ENCODE results near the gene GATM.

The GATM gene

DNA sequence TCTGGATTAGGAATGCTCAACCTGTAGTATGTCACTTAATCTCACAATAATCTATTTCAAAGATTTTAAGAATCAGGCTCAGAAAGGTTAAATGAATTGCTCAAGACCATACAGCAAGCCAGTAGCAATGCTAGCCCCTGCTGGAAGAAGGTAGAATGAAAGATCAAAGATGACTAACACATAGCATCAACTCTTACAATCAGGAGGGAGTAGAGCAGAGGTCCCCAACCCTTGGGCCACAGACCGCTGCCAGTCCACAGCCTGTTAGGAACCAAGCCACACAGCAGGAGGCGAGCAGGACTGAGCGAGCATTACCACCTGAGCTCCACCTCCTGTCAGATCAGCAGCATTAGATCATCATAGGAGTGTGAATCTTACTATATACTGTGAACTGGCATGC lies 15.5 kb upstream of the GATM start:
- Histone ChIP-seq H3K56ac (ENCODE audit: low read length) (no peak overlapping the region), H3K36me3 (ENCODE audit: control insufficient read depth, insufficient read depth, low read length) (no peaks in the 10 kb centered on the region), H3K79me2 (ENCODE audit: control insufficient read depth, insufficient read depth, low read length) (no peaks in the 10 kb centered on the region), H3K18ac (ENCODE audit: low read length) (no peak overlapping the region), H3K79me1 (ENCODE audit: low read length) (no peaks in the 10 kb centered on the region), H3K4me3 (ENCODE audit: low read length) (no peak overlapping the region), H4K5ac (ENCODE audit: low read length) (no peak overlapping the region), H3K4ac (ENCODE audit: low read depth, low read length) (no peak overlapping the region), H3K27ac (ENCODE audit: low read depth, low read length) (no peak overlapping the region), H2BK5ac (ENCODE audit: low read length) (no peak overlapping the region), H3K4me2 (ENCODE audit: low read length) (no peak overlapping the region), H2AK5ac (ENCODE audit: low read length) (no peak overlapping the region), H2BK15ac (replicated peaks; ENCODE audit: low read depth) (no peak overlapping the region), H3K23ac (ENCODE audit: low read length) (no peak overlapping the region), H3K4me1 (ENCODE audit: control insufficient read depth, low read depth, low read length) (no peaks in the 10 kb centered on the region), H2BK120ac (ENCODE audit: low read depth, low read length) (no peak overlapping the region), H3K27me3 (ENCODE audit: insufficient read depth, low read length, poor library complexity) (no peaks in the 10 kb centered on the region), H3K9ac (ENCODE audit: low read length) (no peak overlapping the region), H4K8ac (ENCODE audit: low read depth, low read length) (no peak overlapping the region)
- no CpG with 5 or more reads among the region's 3 CpGs for whole genome bisulfite sequencing (ENCODE audit: extremely low coverage, insufficient coverage, low lambda C conversion rate)
- DNase-seq = peak; percentile 73

DNA sequence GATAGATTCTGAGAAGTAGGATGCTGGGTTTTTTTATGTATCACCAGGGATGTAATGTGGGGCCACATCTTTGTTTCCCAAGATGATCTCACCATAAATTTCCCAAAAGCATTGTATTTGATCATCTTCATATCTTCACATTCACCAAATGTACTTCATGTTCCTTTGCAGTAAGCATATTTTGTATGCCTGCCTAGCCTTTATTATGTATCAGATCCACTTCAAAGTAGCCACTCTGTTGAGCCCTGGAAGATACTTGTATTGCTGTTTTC lies 14.2 kb upstream of the GATM start:
- H2BK5ac ChIP-seq (ENCODE audit: low read length) = no peak overlapping the region
- H3K36me3 ChIP-seq (ENCODE audit: control insufficient read depth, insufficient read depth, low read length) = no peaks in the 10 kb centered on the region
- H3K4me1 ChIP-seq (ENCODE audit: control insufficient read depth, low read depth, low read length) = no peaks in the 10 kb centered on the region

DNA sequence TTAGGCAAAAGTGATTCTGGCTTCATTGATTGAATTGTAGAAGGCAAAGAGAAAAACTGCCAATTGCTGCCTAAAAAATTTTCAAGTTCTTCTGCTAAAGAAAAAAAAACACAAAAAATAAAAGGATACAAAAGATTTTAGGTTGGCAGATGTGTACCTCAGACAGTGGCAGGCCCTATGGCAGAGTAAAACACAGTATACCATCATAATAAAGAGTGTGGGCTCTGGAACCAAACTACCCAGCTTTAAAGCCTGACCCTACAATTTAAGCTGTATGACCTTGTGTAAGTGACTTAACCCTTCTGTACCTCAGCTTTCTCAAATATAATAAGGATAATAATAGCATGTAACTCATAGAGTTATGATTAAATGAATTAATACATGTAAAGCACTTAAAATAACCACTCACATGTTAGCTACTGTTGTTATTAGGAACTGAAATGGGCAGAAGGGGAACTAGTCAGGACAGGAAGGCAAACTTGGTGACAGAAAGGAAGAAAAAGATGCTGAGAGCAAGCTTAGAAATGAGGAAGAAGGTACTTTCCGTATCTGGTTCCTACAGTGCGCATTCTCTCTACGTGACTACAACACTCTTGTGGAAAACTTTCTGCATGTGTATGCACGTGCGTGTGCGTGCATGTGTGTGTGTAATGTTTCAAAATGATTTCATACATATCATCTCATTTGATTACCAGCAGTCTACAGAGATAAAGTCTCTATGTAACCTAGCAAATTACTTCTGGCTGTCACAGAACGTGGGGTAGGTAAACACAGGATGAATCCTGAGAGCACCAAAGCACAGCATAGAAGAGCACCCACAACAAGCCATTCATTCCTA lies 13.6 kb upstream of the GATM start:
- Histone ChIP-seq H4K5ac (ENCODE audit: low read length) (no peak overlapping the region), H3K18ac (ENCODE audit: low read length) (no peak overlapping the region), H3K4ac (ENCODE audit: low read depth, low read length) (no peak overlapping the region), H2BK15ac (replicated peaks; ENCODE audit: low read depth) (no peak overlapping the region), H3K4me1 (ENCODE audit: control insufficient read depth, low read depth, low read length) (no peaks in the 10 kb centered on the region), H3K4me3 (ENCODE audit: low read length) (no peak overlapping the region), H2BK120ac (ENCODE audit: low read depth, low read length) (no peak overlapping the region), H3K4me2 (ENCODE audit: low read length) (no peak overlapping the region), H3K79me1 (ENCODE audit: low read length) (no peaks in the 10 kb centered on the region), H3K79me2 (ENCODE audit: control insufficient read depth, insufficient read depth, low read length) (no peaks in the 10 kb centered on the region), H3K9ac (ENCODE audit: low read length) (no peak overlapping the region), H2AK5ac (ENCODE audit: low read length) (no peak overlapping the region), H3K23ac (ENCODE audit: low read length) (no peak overlapping the region), H4K8ac (ENCODE audit: low read depth, low read length) (no peak overlapping the region), H3K56ac (ENCODE audit: low read length) (no peak overlapping the region), H3K27ac (ENCODE audit: low read depth, low read length) (no peak overlapping the region), H3K27me3 (ENCODE audit: insufficient read depth, low read length, poor library complexity) (no peaks in the 10 kb centered on the region), H3K36me3 (ENCODE audit: control insufficient read depth, insufficient read depth, low read length) (no peaks in the 10 kb centered on the region), H2BK5ac (ENCODE audit: low read length) (no peak overlapping the region)
- no peak for DNase-seq
- no CpG with 5 or more reads among the region's 7 CpGs for WGBS (ENCODE audit: extremely low coverage, insufficient coverage, low lambda C conversion rate)

More for the DNA sequence above, 14.2 kb upstream of the GATM start:
- no peak overlapping the region for H3K56ac ChIP-seq (ENCODE audit: low read length)
- H4K8ac ChIP-seq (ENCODE audit: low read depth, low read length) = no peak overlapping the region
- no peak overlapping the region for H4K5ac ChIP-seq (ENCODE audit: low read length)
- no peaks in the 10 kb centered on the region for H3K27me3 ChIP-seq (ENCODE audit: insufficient read depth, low read length, poor library complexity)
- H3K18ac ChIP-seq (ENCODE audit: low read length) = no peak overlapping the region
- H3K9ac ChIP-seq (ENCODE audit: low read length) = no peak overlapping the region
- no peak overlapping the region for H3K4me3 ChIP-seq (ENCODE audit: low read length)
- H3K4ac ChIP-seq (ENCODE audit: low read depth, low read length) = no peak overlapping the region
- no peak overlapping the region for H2BK15ac ChIP-seq (replicated peaks; ENCODE audit: low read depth)
- no peak overlapping the region for H2AK5ac ChIP-seq (ENCODE audit: low read length)
- H2BK120ac ChIP-seq (ENCODE audit: low read depth, low read length) = no peak overlapping the region
- no peaks in the 10 kb centered on the region for H3K79me1 ChIP-seq (ENCODE audit: low read length)
- DNase-seq = no peak
- H3K4me2 ChIP-seq (ENCODE audit: low read length) = no peak overlapping the region
- no peak overlapping the region for H3K27ac ChIP-seq (ENCODE audit: low read depth, low read length)
- H3K23ac ChIP-seq (ENCODE audit: low read length) = no peak overlapping the region
- H3K79me2 ChIP-seq (ENCODE audit: control insufficient read depth, insufficient read depth, low read length) = no peaks in the 10 kb centered on the region

DNA sequence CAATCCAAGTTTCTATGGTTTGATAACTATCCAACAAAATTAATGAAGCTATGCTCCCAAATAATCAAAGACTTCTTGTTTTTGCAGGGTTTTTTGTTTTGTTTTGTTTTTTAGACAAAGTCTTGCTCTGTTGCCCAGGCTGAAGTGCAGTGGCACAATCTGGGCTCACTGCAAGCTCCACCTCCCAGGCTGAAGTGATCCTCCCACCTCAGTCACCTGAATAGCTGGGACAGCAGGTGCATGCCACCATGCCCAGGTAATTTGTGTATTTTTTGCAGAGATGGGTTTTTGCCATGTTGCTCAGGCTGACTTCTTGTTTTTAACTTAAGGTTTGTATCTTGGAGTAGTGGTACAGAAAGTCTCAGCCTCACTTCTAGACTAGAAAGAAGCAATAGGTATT lies 11.0 kb upstream of the GATM start:
- Histone ChIP-seq H3K18ac (ENCODE audit: low read length) (no peak overlapping the region), H3K9ac (ENCODE audit: low read length) (no peak overlapping the region), H3K27me3 (ENCODE audit: insufficient read depth, low read length, poor library complexity) (no peaks in the 10 kb centered on the region), H3K56ac (ENCODE audit: low read length) (no peak overlapping the region), H3K4me1 (ENCODE audit: control insufficient read depth, low read depth, low read length) (no peaks in the 10 kb centered on the region), H3K4me2 (ENCODE audit: low read length) (no peak overlapping the region), H3K4me3 (ENCODE audit: low read length) (no peak overlapping the region), H2BK120ac (ENCODE audit: low read depth, low read length) (no peak overlapping the region), H3K4ac (ENCODE audit: low read depth, low read length) (no peak overlapping the region), H2BK15ac (replicated peaks; ENCODE audit: low read depth) (no peak overlapping the region), H3K36me3 (ENCODE audit: control insufficient read depth, insufficient read depth, low read length) (no peaks in the 10 kb centered on the region), H3K79me1 (ENCODE audit: low read length) (no peaks in the 10 kb centered on the region), H3K23ac (ENCODE audit: low read length) (no peak overlapping the region), H3K79me2 (ENCODE audit: control insufficient read depth, insufficient read depth, low read length) (no peaks in the 10 kb centered on the region), H4K5ac (ENCODE audit: low read length) (no peak overlapping the region), H2AK5ac (ENCODE audit: low read length) (no peak overlapping the region), H4K8ac (ENCODE audit: low read depth, low read length) (no peak overlapping the region), H3K27ac (ENCODE audit: low read depth, low read length) (no peak overlapping the region), H2BK5ac (ENCODE audit: low read length) (no peak overlapping the region)
- no peak for DNase-seq

DNA sequence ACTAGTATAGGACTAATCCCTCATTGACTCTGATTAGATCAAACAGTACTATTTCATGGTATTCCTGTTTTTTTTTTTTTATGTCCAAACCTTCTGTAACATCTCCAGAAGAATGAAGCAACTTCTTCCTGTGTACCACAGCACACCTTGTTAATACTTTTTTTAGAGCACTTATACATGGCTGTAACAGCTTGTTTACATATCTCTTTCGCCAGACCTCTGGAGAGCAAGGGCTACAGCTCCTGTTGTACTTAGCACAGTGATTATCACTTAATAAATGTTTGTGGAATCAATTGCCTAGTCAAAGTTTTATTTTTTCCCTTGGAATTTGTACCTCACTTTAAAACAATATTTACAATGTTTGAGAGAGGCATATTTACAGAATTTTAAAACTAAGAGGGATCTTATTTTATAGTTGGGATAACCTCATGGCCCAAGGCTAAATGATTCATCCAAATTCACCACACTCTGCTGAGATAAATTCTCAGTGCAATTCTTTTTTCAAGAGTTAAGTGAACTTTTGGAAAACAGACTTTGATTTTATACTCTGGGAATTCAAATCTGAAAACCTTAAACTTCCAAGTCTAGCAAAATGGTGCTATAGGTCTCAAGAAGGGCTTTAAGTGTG lies 9.2 kb upstream of the GATM start:
- Histone ChIP-seq H3K79me2 (ENCODE audit: control insufficient read depth, insufficient read depth, low read length) (no peaks in the 10 kb centered on the region), H4K5ac (ENCODE audit: low read length) (no peak overlapping the region), H3K4me3 (ENCODE audit: low read length) (no peak overlapping the region), H4K8ac (ENCODE audit: low read depth, low read length) (no peak overlapping the region), H3K23ac (ENCODE audit: low read length) (no peak overlapping the region), H3K36me3 (ENCODE audit: control insufficient read depth, insufficient read depth, low read length) (no peaks in the 10 kb centered on the region), H2BK5ac (ENCODE audit: low read length) (no peak overlapping the region), H3K79me1 (ENCODE audit: low read length) (no peaks in the 10 kb centered on the region), H3K18ac (ENCODE audit: low read length) (no peak overlapping the region), H3K27me3 (ENCODE audit: insufficient read depth, low read length, poor library complexity) (no peaks in the 10 kb centered on the region), H3K4me1 (ENCODE audit: control insufficient read depth, low read depth, low read length) (no peaks in the 10 kb centered on the region), H3K27ac (ENCODE audit: low read depth, low read length) (no peak overlapping the region), H3K4me2 (ENCODE audit: low read length) (no peak overlapping the region), H2BK120ac (ENCODE audit: low read depth, low read length) (no peak overlapping the region), H3K4ac (ENCODE audit: low read depth, low read length) (no peak overlapping the region), H2BK15ac (replicated peaks; ENCODE audit: low read depth) (no peak overlapping the region), H2AK5ac (ENCODE audit: low read length) (no peak overlapping the region), H3K9ac (ENCODE audit: low read length) (no peak overlapping the region), H3K56ac (ENCODE audit: low read length) (no peak overlapping the region)
- no peak for DNase-seq
- WGBS (ENCODE audit: extremely low coverage, insufficient coverage, low lambda C conversion rate) = no CpG with 5 or more reads among the region's 1 CpG

DNA sequence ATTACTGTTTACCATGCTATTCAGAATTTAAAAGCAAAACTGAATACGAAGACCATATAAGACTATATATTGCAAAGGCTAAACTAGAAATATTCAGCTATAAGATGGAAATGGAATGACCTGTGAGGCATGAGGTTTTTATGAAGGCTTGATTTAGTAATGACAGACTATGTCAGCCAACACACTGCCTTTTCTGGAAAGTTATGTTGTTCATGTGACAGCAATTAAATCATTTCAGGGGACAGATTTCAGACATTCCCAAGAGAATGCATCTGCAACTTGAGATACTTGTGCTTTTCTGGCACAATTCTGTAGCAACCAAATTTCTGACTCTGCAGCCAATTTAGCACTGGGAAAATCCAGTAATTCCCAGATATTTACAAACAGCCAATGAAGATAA lies 8.6 kb upstream of the GATM start:
- Histone ChIP-seq H3K36me3 (ENCODE audit: control insufficient read depth, insufficient read depth, low read length) (no peaks in the 10 kb centered on the region), H3K4me1 (ENCODE audit: control insufficient read depth, low read depth, low read length) (no peaks in the 10 kb centered on the region), H3K56ac (ENCODE audit: low read length) (no peak overlapping the region), H3K23ac (ENCODE audit: low read length) (no peak overlapping the region), H2BK15ac (replicated peaks; ENCODE audit: low read depth) (no peak overlapping the region), H2AK5ac (ENCODE audit: low read length) (no peak overlapping the region), H3K4ac (ENCODE audit: low read depth, low read length) (no peak overlapping the region), H2BK5ac (ENCODE audit: low read length) (no peak overlapping the region), H3K4me2 (ENCODE audit: low read length) (no peak overlapping the region), H3K27ac (ENCODE audit: low read depth, low read length) (no peak overlapping the region), H3K79me1 (ENCODE audit: low read length) (no peaks in the 10 kb centered on the region), H3K4me3 (ENCODE audit: low read length) (no peak overlapping the region), H3K79me2 (ENCODE audit: control insufficient read depth, insufficient read depth, low read length) (no peaks in the 10 kb centered on the region), H2BK120ac (ENCODE audit: low read depth, low read length) (no peak overlapping the region), H3K9ac (ENCODE audit: low read length) (no peak overlapping the region), H3K18ac (ENCODE audit: low read length) (no peak overlapping the region), H3K27me3 (ENCODE audit: insufficient read depth, low read length, poor library complexity) (no peaks in the 10 kb centered on the region), H4K8ac (ENCODE audit: low read depth, low read length) (no peak overlapping the region), H4K5ac (ENCODE audit: low read length) (no peak overlapping the region)
- no CpG with 5 or more reads among the region's 1 CpG for WGBS (ENCODE audit: extremely low coverage, insufficient coverage, low lambda C conversion rate)
- DNase-seq = no peak

All from mesendoderm (in vitro differentiated cells).